Measurements from ENCODE around the gene ZIC4.

ZIC4 gene

GRCh38 chr3:147391781-147392624 lies 14.3 kb downstream of the ZIC4 start:
- no peak for DNase-seq (ENCODE audit: extremely low read depth in 1 of 2, low read depth in 1 of 2)

DNA sequence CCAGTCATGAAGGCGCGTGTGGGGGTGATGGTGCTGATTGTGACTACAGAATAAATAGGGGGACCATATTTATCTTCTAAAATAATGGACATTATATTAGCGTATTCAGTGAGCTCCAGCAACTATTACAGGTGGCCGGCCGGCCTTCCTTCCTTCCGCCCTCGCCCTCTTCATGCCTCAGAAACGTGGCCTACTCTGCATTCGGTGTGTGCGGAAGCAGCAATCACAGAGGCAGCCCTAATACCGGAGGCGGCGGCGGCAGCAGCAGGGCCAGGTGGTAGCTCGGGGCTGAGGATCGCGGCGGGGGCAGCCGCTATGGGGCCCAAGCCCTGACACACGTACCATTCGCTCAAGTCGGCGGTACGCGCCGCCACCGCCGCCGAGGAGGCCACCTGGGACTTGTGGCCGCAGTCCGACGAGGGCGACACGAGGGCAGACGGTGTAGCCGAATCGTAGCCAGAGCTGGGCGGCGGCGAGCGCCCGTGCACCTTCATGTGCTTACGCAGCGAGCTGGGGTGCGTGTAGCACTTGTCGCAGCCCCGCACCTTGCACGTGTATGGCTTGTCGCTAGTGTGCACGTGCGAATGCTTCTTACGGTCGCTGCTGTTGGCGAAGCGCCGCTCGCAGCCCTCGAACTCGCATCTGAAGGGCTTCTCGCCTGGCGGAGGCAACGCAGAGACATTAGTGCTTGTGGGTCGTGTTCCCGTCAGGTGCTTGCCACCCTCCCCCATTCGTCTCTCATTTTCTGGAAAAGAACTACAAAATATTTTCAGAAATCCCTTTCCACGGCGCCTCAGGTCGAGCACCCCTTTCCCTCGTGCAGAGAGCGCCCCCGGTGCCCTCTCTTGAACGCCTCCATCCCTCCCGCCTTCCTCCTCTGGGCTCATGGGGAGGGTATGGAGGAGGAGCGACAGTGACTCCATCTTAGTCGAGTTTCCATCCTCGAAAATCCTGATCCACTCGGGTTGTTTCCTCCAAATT lies 15.5 kb downstream of the ZIC4 start:
- DNase-seq (ENCODE audit: extremely low read depth in 1 of 2, low read depth in 1 of 2), result no peak

DNA sequence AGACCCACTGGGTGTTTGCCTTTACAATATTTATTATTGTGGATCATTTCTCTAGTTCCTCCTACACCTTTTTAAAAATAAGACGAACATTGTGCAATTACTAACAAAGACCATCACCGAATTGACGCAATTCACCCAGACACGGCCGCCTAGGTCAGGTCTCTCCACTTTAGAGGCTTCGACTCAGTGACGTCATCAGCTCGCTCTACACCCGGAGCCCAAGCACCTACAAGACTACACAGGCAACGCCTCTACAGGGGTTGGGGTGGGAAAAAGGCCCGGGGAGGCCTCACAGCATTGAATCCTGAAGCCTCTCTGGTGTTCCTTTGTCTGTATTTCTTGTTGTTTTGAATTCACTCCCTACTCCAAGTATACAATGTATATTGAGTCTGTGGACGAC lies 16.6 kb downstream of the ZIC4 start:
- no peak for DNase-seq (ENCODE audit: extremely low read depth in 1 of 2, low read depth in 1 of 2)

- no peak for DNase-seq (ENCODE audit: extremely low read depth in 1 of 2, low read depth in 1 of 2)
Observed at GRCh38 chr3:147388700-147389580, 17.4 kb downstream of the ZIC4 start.

- no peak for DNase-seq (ENCODE audit: extremely low read depth in 1 of 2, low read depth in 1 of 2)
Observed at GRCh38 chr3:147387885-147388699, 18.3 kb downstream of the ZIC4 start.

GRCh38 chr3:147387291-147387884 lies 19.0 kb downstream of the ZIC4 start:
- DNase-seq (ENCODE audit: extremely low read depth in 1 of 2, low read depth in 1 of 2), result no peak

- DNase-seq (ENCODE audit: extremely low read depth in 1 of 2, low read depth in 1 of 2), result no peak
Observed at GRCh38 chr3:147385059-147386012, 21.0 kb downstream of the ZIC4 start.

DNA sequence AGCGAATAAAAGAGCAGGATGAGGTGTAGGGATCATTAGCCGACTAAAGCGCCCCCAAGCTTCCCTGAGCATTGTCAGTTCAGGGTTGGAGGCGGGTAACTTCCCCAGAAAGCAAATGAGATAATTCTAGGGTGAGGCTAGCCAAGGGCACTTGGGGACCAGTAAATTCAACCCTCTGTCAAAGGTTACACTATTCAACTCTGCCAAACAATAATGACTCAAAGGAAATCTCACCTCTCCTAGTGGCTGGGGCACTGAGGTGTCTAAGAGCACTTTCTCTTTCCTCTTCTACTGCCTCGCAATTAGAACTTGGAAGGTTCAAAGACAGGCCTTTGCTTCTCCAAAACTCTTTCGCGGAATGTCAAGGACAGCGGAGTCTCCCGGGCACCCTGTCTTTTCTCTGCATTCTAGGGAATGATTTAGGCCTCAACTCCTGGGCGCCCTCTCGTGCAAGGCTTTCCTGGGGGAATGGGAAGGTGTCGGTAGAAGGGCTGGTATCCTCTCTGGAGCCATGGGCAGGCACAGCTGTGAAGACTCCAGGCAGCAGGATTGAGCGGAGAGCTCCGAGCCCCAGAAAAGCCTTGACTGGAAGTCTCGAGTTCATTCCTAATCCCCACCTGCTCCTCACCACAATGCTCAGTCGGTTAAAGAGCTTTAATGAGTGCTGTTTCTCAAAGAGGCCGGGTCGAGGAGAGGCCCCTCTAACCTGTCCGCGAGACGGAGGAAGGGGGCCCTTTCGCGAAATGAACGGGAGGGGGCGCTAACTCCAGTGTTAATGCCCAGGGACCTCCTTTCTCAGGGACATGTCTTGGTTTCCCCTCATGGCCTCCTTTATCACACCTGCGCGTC lies 21.9 kb downstream of the ZIC4 start:
- no peak for DNase-seq (ENCODE audit: extremely low read depth in 1 of 2, low read depth in 1 of 2)

GRCh38 chr3:147383617-147384016 lies 22.7 kb downstream of the ZIC4 start:
- no peak for DNase-seq (ENCODE audit: extremely low read depth in 1 of 2, low read depth in 1 of 2)

GRCh38 chr3:147381596-147381995 lies 24.7 kb downstream of the ZIC4 start:
- no peak for DNase-seq (ENCODE audit: extremely low read depth in 1 of 2, low read depth in 1 of 2)

DNA sequence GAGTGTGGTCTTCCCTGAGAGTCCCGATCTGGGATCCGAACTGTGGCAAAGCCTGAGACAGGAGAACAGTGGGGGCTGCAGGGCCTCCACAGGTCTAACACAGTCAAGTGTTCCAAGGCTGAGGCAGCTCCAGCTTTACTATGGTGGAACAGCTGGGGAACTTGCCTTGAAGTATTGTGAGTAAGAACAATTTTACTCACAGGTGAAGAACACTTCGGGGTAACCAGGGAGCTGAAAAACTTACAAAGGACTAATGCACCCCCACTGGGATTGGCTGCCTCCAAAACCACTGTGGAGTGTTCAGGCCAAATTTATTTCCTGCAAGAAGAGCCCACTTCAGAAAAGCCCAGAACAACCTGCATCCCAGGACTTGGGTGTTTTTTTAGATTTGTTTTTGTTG lies 25.4 kb downstream of the ZIC4 start:
- no peak for DNase-seq (ENCODE audit: extremely low read depth in 1 of 2, low read depth in 1 of 2)

- DNase-seq (ENCODE audit: extremely low read depth in 1 of 2, low read depth in 1 of 2), result no peak
Observed at GRCh38 chr3:147380387-147380951, 25.9 kb downstream of the ZIC4 start.

DNA sequence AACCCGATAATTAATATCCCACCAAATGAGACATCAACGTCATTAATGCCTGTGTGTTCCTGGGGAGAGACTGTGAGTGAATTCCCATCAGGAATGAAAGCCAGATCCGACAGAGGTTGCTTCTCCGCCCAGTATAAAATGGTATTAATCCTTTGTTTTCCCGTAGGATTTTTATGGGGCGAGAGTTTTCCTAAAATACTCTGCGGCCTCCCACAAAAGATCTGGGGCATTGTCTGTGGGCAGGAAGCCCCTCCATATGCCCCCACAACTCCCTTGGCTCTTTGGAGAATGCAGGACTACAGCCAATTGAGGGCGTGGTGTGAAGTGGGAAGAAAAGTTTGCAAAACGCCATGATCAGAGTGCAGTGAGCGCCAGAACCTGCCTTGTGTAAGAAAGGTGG lies 26.7 kb downstream of the ZIC4 start:
- DNase-seq (ENCODE audit: extremely low read depth in 1 of 2, low read depth in 1 of 2), result no peak

DNA sequence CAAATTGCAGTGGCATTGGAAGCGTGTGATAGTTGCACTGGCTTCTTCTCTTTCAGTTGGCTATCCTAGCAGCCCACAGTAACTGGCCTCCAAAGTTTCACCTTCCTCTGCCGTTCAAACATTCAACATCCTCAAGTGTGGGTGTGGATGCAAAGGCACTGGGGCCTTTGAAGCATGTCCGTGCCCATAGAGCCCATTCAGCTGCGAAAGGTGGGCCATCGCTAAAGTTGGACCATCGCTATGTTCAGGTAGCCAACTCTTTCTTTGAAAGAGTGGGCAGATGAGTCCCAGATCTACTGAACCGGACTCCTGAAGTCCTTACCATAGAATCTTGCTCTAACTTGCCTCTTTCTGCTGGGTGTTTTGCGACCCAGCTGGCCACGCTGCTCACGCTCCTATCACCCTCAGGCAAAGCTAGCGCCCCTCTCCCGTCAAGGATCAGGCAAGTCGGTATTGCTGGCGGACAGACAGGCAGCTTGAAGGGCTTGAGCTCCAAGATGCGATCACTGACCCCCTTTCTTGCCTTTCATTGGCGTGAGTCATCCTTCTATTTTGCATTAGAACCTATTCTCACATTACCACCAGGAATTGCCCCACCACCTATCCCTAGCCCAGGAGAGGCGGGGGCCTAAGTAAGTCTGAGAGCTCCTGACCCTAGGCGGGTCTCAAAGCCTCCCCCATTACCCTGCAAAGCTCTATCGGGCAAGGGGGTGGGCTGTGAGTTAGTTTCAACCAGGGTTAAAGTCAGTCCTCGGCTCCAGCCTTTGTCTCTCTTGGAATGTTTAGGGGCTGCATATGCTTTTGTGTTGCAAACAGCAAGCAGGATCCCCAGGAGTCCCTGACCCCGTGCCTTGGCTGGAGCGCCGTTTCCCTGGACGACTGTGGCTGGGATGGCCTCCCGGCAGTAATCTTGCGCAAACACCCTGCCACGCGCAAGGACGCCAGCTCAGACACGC lies 28.7 kb downstream of the ZIC4 start:
- DNase-seq (ENCODE audit: extremely low read depth in 1 of 2, low read depth in 1 of 2), result no peak

DNA sequence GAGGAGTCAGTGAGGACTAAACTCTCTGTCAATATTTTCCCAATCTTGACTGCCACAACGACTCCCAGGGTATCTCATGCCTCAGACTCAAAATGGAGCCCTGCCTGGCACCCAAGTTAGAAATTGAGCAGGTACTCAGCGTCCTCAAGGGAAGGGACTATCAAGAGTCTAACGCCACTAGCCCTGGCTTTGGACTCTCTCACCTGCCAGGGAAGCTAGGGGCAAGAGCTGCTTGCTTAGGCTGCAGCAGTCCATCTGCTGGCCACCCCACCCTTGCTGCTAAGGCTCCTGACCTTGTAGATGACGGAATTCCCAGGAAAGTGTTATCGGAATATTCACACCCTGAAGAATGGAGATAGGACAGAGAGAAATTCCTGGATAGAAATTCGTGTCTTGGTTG lies 33.0 kb downstream of the ZIC4 start:
- no peak for DNase-seq (ENCODE audit: extremely low read depth in 1 of 2, low read depth in 1 of 2)

GRCh38 chr3:147372525-147373027 lies 33.8 kb downstream of the ZIC4 start:
- DNase-seq (ENCODE audit: extremely low read depth in 1 of 2, low read depth in 1 of 2), result no peak

Measured in stimulated activated CD8-positive, alpha-beta memory T cell treated with anti-CD3 and anti-CD28 coated beads, Interleukin-7, amount 100 ng/mL, for 48 hours (primary cell).